Measurements from ENCODE around the gene PF4V1. TPM values are rescaled to one million over a fixed set of nuclear protein-coding genes. Genes with fewer than 3 reads are reported as not detected.

The PF4V1 gene
- total RNA-seq, 6 experiments from 2014 or later: not detected

DNA sequence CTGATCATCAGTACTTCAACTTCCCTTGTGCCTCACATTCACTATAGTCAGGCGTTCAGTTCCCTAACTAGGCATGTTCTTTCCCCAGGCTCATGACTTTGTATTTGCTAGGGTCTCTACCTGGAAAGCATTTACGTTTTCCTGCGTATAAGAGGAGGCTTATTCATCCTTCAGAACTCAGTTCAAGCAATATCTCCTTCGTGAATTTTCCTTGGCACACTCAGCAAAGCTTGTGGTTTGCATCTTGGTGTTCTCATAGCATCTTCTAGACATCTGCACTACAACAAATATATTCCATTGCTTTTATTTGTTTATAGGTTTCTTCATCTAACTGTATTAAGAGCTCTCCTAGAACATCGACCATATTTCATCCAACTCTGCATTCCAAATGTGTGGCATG lies 14.0 kb upstream of the PF4V1 start:
- no peaks in the 10 kb centered on the region for H3K36me3 Mint-ChIP-seq (ENCODE audit: low read depth)
- peaks cover 42% of the 10 kb centered on the region for H3K4me1 Mint-ChIP-seq (ENCODE audit: low read depth)
- H3K4me3 Mint-ChIP-seq: no peak overlapping the region
- TF ChIP-seq, protein P1, sequence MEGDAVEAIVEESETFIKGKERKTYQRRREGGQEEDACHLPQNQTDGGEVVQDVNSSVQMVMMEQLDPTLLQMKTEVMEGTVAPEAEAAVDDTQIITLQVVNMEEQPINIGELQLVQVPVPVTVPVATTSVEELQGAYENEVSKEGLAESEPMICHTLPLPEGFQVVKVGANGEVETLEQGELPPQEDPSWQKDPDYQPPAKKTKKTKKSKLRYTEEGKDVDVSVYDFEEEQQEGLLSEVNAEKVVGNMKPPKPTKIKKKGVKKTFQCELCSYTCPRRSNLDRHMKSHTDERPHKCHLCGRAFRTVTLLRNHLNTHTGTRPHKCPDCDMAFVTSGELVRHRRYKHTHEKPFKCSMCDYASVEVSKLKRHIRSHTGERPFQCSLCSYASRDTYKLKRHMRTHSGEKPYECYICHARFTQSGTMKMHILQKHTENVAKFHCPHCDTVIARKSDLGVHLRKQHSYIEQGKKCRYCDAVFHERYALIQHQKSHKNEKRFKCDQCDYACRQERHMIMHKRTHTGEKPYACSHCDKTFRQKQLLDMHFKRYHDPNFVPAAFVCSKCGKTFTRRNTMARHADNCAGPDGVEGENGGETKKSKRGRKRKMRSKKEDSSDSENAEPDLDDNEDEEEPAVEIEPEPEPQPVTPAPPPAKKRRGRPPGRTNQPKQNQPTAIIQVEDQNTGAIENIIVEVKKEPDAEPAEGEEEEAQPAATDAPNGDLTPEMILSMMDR (IDR thresholded peaks at IDR 0.05): no peak
- no peaks in the 10 kb centered on the region for H3K9me3 Mint-ChIP-seq
- no peaks in the 10 kb centered on the region for H3K27me3 Mint-ChIP-seq (ENCODE audit: insufficient read depth)
- H3K27ac Mint-ChIP-seq: no peak overlapping the region
- DNase-seq: no peak

DNA sequence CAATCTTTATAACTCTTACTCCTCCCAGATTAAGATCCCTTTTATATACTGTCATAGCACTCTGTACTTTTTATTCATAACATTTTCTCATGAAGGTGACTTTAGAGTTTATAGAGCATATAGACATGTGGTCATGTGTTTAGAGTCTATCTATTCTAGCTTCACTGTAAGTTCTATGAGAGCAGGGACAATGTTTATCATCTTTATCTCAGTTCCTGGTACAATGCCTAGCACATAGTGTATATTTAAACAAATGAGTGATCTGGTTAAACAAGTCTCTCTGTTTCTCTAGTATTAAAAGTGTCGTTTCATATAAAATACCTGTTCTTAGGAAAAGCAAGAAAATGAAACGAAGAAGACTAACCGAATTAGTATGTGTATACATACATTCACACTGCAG lies 13.4 kb upstream of the PF4V1 start:
- Mint-ChIP-seq H3K36me3 (ENCODE audit: low read depth) (no peaks in the 10 kb centered on the region), H3K4me3 (no peak overlapping the region), H3K4me1 (ENCODE audit: low read depth) (peaks cover 48% of the 10 kb centered on the region), H3K27ac (no peak overlapping the region), H3K9me3 (no peaks in the 10 kb centered on the region), H3K27me3 (ENCODE audit: insufficient read depth) (no peaks in the 10 kb centered on the region)
- no peak for DNase-seq
- TF ChIP-seq, protein P1 (IDR thresholded peaks at IDR 0.05): no peak

DNA sequence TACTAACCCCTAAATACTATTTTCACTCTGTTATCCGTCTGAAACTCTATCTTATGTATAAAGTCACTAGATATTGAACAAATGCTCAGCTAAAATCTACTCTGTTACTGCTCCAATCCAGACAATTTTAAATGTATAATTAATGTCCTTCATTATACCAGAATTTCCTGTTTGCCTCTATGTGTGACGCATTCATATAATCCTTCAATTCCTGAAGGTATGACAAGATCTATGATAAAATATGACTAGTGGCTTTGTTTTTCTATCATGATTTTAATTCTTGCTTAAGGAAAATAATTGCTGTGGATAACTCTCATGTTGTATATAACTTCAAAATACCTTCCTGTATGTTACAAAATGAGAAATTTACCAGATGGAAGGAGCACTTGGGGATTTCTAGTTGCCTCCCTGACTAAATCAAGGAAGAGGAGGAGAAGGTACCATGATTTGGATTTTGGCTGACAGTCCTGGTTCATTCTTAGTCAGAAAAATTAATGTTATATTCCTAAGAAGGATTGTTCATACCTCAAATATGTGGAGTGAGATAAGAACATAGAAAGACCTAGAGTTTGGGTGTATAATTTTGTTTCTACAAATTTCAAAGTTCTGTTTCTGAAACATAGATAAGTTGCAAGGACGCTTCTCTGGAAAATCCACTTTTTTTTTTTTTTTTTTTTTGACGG lies 11.7 kb upstream of the PF4V1 start:
- Mint-ChIP-seq H3K27me3 (ENCODE audit: insufficient read depth) (no peaks in the 10 kb centered on the region), H3K36me3 (ENCODE audit: low read depth) (no peaks in the 10 kb centered on the region), H3K4me1 (ENCODE audit: low read depth) (peaks cover 59% of the 10 kb centered on the region), H3K27ac (no peak overlapping the region; the same call in 1 of the 2 replicates), H3K9me3 (no peaks in the 10 kb centered on the region), H3K4me3 (no peak overlapping the region)
- DNase-seq: no peak
- TF ChIP-seq, protein P1 (IDR thresholded peaks at IDR 0.05): no peak

DNA sequence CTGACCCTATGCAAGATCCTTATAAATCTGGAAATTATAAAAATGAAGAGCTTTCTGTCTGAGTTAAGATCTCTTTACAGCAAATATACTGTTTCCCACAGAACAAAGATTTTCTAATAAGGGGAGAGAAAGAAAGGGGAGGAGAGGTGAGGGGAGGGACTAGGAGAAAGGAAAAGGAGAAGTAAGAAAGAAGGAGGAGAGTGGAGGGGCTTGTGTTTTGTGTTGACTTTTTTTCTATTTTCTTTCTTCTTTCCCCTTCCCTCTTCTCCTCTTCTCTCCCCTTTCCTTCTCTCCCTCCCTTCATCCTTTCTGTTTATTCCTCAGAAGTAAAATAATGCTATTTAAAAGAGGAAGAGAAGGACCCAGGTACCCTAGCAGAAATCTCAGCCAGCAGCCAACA lies 10.4 kb upstream of the PF4V1 start:
- H3K9me3 Mint-ChIP-seq: no peaks in the 10 kb centered on the region
- no peak overlapping the region for H3K27ac Mint-ChIP-seq
- TF ChIP-seq, protein P1 (IDR thresholded peaks at IDR 0.05): no peak
- H3K4me3 Mint-ChIP-seq: no peak overlapping the region
- H3K4me1 Mint-ChIP-seq (ENCODE audit: low read depth): peaks cover 48% of the 10 kb centered on the region
- H3K36me3 Mint-ChIP-seq (ENCODE audit: low read depth): no peaks in the 10 kb centered on the region
- DNase-seq: no peak
- no peaks in the 10 kb centered on the region for H3K27me3 Mint-ChIP-seq (ENCODE audit: insufficient read depth)

DNA sequence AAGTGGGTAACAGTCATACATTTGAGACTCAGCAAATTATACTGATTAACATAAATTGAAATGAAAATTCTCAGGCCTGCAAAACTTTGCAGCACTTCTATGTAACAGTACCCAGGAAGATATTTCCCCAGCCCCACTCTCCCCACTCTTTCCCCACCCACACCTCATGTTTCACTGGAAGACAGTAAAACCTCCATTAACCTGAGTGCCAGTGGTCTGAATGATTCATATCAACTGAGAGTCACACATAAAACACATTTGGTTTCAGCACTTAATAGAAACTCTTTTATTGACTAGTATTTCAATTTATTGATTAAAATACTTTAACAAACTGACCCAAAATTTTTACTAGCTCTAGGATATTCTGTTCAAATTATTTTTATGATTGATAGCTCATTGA lies 9.7 kb upstream of the PF4V1 start:
- Mint-ChIP-seq H3K4me1 (ENCODE audit: low read depth) (peaks cover 48% of the 10 kb centered on the region), H3K9me3 (no peaks in the 10 kb centered on the region)
- TF ChIP-seq, protein P1 (IDR thresholded peaks at IDR 0.05): no peak

More for the DNA sequence above, 9.7 kb upstream of the PF4V1 start:
- no peak overlapping the region; the same call in 1 of the 2 replicates for H3K27ac Mint-ChIP-seq
- no peaks in the 10 kb centered on the region; the same call in 1 of the 2 replicates for H3K27me3 Mint-ChIP-seq (ENCODE audit: insufficient read depth)
- H3K4me3 Mint-ChIP-seq: no peak overlapping the region
- no peaks in the 10 kb centered on the region for H3K36me3 Mint-ChIP-seq (ENCODE audit: low read depth)
- DNase-seq: no peak
